Esophagus (tissue), 2 donors: ENCODE results near the gene C9orf153. TPM values are rescaled to one million over a fixed set of nuclear protein-coding genes. Genes with fewer than 3 reads are reported as not detected.
"Not testable (repeated sequence)": the region's sequence is repeated elsewhere in the genome, so short reads cannot be mapped to it uniquely, and the experiment has no call there.

Experiments
- H3K27ac ChIP-seq, 2 donors: one replicate each; pipeline ENCODE4 v1.5.1; 2013; ENCODE audit warnings: low read depth in 2 of 2, mild to moderate bottlenecking in 2 of 2, inconsistent platforms in 1 of 2, low read length in 1 of 2, moderate library complexity in 1 of 2
- H3K27me3 ChIP-seq, 2 donors: one replicate each; pipeline ENCODE4 v1.6.1; 2013; ENCODE audit warnings: low read length in 2 of 2, control low read depth in 1 of 2, mild to moderate bottlenecking in 1 of 2; ENCODE audit not compliant: insufficient read depth in 2 of 2, control insufficient read depth in 1 of 2
- H3K36me3 ChIP-seq, 2 donors: one replicate each; pipeline ENCODE4 v1.6.1; 2013; ENCODE audit warnings: low read length in 1 of 2; ENCODE audit not compliant: control insufficient read depth in 2 of 2, insufficient read depth in 2 of 2
- H3K4me1 ChIP-seq, 2 donors: one replicate each; pipeline ENCODE4 v1.6.1; 2013; ENCODE audit warnings: low read length in 1 of 2; ENCODE audit not compliant: control insufficient read depth in 2 of 2, insufficient read depth in 2 of 2
- H3K4me3 ChIP-seq, 2 donors: one replicate each; pipeline ENCODE4 v1.5.1; 2013; ENCODE audit warnings: low read length in 2 of 2, mild to moderate bottlenecking in 2 of 2, low read depth in 1 of 2, moderate library complexity in 1 of 2
- H3K9me3 ChIP-seq, 2 donors: one replicate each; pipeline ENCODE4 v1.6.1; 2013; ENCODE audit warnings: mild to moderate bottlenecking in 2 of 2, low read depth in 1 of 2, low read length in 1 of 2, moderate library complexity in 1 of 2; ENCODE audit not compliant: control insufficient read depth in 2 of 2, insufficient read depth in 1 of 2
- WGBS, 2 donors: extraction: QIAGEN DNeasy Blood & Tissue Kit; methylation state at CpG; one replicate each; pipeline ENCODE4 v1.1.7; 2013; 5-methylcytosine and 5-hydroxymethylcytosine counted together
- polyA plus RNA-seq, 2 donors: library from polyadenylated mRNA; stranded (reverse); fragments of 200-250 nt; gene quantifications; one replicate each; pipeline ENCODE4 v1.2.3, GENCODE V29; 2013
- donor health status: healthy with polysubstance abuse.
- donor health status: Bipolar disorder and iron deficiency.

Gene C9orf153
- polyA plus RNA-seq, 2 donors, result 0.02 to 0.14 TPM

DNA sequence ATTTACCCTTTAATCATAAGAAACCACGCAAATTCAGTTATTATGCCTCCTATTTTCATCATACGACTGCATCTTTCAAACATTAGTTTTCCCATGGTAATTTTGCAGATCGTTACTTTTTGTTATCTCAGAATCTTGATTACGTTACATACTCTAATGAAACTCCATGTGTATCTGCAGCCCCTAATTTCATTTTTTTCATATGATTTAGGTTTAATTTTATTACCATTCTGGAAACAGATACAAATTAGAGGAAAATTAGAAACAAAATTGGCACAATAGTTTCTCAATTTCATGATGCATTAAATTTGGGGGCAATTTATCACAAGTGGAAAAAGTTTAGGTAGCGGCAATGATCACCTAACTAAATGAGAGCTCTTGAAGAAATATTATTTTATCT is 52.3 kb downstream of the C9orf153 start:
- no peaks in the 10 kb centered on the region for H3K4me1 ChIP-seq
- 74 to 91% methylated on average over 5 of the region's 5 CpGs for WGBS, 2 donors

DNA sequence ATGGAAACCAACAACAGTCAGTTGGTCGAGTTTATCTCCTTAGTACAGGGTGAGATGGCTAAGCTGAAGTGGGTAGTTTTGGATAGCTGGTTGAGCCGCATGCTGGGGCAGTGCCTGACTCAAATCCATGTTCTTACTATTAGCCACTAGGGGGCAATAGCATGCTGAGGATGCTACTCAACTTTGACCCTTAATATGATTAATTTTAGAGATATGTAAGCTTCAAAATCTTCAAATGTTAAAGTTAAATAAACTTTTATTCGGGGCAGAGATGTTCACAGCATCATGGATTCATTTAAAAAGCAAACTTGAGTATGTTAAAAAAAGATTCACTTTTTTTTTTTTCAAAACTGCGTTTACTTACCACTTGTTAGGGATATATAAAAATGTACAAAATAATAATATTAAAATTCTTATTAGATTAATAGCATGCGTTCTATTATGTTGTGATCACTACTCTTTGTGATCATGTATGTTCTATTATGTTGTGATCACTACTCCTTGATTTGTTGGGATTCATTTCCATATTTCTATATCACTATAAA is 57.0 kb downstream of the C9orf153 start:
- no peak overlapping the region for H3K4me3 ChIP-seq
- WGBS, 2 donors, result 25 to 32% methylated on average over 5 of the region's 5 CpGs
- H3K4me1 ChIP-seq, result no peaks in the 10 kb centered on the region
- no peaks in the 10 kb centered on the region for H3K9me3 ChIP-seq
- no peaks in the 10 kb centered on the region for H3K36me3 ChIP-seq
- no peak overlapping the region for H3K27ac ChIP-seq
- H3K27me3 ChIP-seq, result no peaks in the 10 kb centered on the region

More for the DNA sequence above, 52.3 kb downstream of the C9orf153 start:
- Histone ChIP-seq H3K27ac (no peak overlapping the region), H3K36me3 (no peaks in the 10 kb centered on the region), H3K9me3 (no peaks in the 10 kb centered on the region), H3K27me3 (no peaks in the 10 kb centered on the region), H3K4me3 (no peak overlapping the region)

DNA sequence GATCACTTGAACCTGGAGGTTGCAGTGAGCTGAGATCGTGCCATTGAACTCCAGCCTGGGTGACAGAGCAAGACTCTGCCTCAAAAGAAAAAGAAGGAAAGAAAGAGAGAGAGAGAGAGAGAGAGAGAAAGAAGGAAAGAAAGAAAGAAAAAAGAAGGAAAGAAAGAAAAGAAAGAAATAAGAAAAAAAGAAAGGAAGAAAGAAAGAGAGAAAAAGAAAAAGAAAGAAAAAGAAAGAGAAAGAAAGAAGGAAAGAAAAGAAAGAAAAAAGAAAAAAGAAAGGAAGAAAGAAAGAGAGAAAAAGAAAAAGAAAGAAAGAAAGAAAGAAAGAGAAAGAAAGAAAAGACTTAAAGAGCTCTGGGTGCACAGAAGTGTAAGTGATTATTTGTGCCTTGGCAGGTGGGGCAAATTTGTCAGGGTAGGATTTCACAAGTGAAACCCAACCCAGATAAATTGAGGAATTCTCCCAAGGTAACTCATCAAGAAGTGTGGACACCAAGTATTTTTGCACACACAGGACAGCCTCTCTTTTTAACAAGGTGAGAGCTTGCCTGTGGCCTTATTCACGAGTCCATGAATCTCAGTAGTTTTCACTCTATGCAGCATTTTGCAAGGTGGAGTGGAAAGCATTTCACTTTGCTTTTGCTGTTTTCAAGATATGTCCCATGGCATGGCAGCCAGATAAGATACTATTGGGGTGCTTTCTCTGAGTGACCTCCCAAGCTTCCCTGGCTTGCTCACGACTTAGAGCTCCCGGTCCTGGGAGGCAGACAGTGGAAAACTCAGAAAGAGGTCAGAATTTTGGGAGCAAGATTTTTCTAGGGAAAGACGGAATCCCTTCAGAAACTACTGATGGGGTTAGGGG is 57.8 kb downstream of the C9orf153 start:
- WGBS, 2 donors, result 85 to 88% methylated on average over 5 of the region's 5 CpGs
- Histone ChIP-seq H3K9me3 (no peaks in the 10 kb centered on the region), H3K4me1 (no peaks in the 10 kb centered on the region), H3K36me3 (no peaks in the 10 kb centered on the region), H3K27me3 (no peaks in the 10 kb centered on the region), H3K27ac (no peak overlapping the region), H3K4me3 (no peak overlapping the region)

DNA sequence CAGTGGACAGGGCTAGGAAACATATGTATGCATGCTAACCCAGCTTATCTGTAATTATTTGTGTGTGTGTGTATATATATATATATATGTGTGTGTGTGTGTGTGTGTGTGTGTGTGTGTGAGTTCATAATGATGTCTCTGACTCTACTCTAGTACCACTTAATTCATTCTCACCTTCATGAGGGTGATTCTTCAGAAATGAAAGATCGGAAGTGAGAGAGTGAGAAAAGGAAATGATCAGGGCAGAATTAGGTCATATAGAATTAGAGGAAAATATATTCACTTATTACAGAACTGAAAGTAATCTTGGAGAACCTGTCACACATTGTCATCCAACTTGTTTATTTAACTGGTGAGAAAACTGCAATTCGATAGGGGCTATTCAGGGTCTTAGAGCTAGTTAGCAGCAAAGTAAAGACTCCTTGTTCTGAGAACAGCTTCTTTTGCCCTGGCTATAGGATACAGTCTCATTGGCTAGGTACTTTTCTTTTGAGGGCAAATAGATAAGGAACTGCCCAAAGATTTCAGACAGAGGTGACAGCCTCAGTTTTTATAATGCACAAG is 58.8 kb downstream of the C9orf153 start:
- no peak overlapping the region for H3K27ac ChIP-seq
- no peaks in the 10 kb centered on the region for H3K27me3 ChIP-seq
- 64 to 70% methylated on average over 2 of the region's 2 CpGs for WGBS, 2 donors
- H3K4me3 ChIP-seq, result no peak overlapping the region
- H3K36me3 ChIP-seq, result no peaks in the 10 kb centered on the region
- H3K9me3 ChIP-seq, result no peaks in the 10 kb centered on the region
- H3K4me1 ChIP-seq, result no peaks in the 10 kb centered on the region

DNA sequence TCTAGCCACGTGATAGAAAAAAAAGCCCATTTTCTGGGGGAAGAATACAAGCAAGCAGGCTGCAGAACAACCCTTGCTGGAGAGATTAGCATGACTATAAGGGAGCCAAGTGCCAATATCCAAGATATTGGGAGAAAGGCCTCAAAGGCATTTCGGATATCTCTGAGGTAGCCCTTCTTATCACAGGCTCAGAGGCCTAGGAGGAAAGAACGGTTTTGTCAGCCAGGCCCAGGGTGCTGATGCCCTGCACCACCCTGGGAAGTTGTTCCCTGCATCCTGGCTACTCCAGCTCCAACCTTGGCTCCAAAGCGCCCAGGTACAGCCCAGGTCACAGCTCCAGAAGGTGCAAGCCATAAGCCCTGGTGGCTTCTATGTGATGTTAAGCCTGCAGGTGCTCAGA is 66.4 kb downstream of the C9orf153 start:
- no peaks in the 10 kb centered on the region for H3K4me1 ChIP-seq
- no peak overlapping the region for H3K4me3 ChIP-seq
- H3K9me3 ChIP-seq, result peaks cover 0 to 4% of the 10 kb centered on the region in 2 donors
- H3K27ac ChIP-seq, result no peak overlapping the region
- WGBS, 2 donors, result 76% methylated on average over 4 of the region's 4 CpGs
- no peaks in the 10 kb centered on the region for H3K36me3 ChIP-seq
- no peaks in the 10 kb centered on the region for H3K27me3 ChIP-seq

DNA sequence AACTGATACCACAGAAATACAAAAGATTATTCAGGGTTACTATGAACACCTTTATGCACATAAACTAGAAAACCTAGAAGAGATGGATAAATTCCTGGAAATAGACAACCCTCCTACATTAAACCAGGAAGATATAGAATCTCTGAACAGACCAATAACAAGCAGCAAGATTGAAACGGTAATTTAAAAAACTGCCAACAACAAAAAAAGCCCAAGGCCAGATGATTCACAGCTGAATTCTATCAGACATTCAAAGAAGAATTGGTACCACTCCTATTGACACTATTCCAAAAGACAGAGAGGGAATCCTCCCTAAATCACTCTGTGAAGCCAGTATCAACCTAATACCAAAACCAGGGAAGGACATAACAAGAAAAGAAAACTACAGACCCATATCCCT is 68.8 kb downstream of the C9orf153 start:
- not testable (repeated sequence) for H3K36me3 ChIP-seq, H3K9me3 ChIP-seq, H3K4me3 ChIP-seq, H3K27ac ChIP-seq, H3K4me1 ChIP-seq, H3K27me3 ChIP-seq
- 41 to 60% methylated on average over 1 of the region's 1 CpG for WGBS, 2 donors

DNA sequence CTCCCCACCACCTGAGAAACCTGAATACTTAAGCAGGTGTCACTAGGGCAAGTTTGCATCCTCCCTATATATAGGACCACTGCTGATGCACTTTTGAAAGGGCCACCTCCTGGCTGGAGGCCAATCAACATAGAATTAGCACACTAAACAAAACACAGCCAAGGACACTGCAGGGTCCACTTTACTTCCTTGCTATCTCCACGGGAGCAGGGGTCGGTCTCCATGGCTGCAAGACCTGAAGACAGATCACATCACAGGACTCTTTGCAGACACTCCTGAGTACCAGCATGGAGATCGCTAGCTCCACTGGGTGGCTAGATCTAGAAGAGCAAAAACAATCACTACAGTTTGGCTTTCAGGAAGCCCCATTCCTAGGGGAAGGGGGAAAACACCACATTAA is 72.3 kb downstream of the C9orf153 start:
- Histone ChIP-seq H3K4me3 (no peak overlapping the region), H3K4me1 (no peaks in the 10 kb centered on the region), H3K36me3 (peaks cover 0 to 3% of the 10 kb centered on the region in 2 donors), H3K9me3 (no peaks in the 10 kb centered on the region), H3K27ac (no peak overlapping the region), H3K27me3 (no peaks in the 10 kb centered on the region)
- 33 to 46% methylated on average over 3 of the region's 3 CpGs for WGBS, 2 donors

DNA sequence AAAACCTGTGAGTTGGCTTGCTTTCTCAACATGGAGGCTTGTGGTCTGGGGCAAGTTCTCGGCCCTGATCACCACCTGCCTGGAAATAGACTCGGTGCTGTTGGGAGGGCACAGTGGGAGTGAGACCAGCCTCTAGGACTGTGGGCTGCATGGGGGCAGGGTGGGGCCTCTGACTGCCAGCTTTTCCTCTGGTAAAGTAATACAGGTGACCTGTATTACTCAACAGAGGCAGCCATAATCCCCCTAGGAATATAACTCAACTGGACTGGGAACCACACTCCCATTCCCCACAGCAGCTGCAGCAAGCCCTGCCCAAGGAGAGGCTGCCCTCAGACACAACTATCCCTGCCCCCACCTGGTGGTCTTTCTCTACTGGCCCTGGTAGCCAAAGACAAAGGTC is 72.8 kb downstream of the C9orf153 start:
- Histone ChIP-seq H3K27ac (no peak overlapping the region), H3K4me3 (no peak overlapping the region), H3K9me3 (no peaks in the 10 kb centered on the region), H3K27me3 (no peaks in the 10 kb centered on the region), H3K4me1 (no peaks in the 10 kb centered on the region), H3K36me3 (peaks cover 0 to 3% of the 10 kb centered on the region in 2 donors)
- WGBS, 2 donors, result 76 to 96% methylated on average over 2 of the region's 2 CpGs

DNA sequence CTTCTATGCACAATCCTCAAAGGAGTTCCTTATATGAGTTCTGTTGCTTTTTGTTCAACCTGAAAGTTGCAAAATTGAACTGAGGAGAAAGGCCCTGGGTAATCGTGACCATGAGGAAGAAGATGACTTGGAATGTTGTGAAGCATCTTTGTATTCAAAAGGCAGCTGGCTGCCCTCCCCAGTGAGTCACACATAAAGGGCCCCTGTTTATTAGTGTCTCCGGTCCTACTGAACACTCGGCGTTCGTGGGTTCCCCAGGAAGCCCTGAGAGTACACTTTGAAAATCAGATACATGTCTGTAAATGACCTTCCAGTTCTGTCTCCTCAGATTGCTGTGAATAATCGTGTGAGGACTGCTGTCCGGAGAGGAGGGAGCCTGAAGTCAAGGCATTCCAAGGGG is 73.6 kb downstream of the C9orf153 start:
- 80% methylated on average over 7 of the region's 7 CpGs for WGBS, 2 donors

More for the DNA sequence above, 73.6 kb downstream of the C9orf153 start:
- H3K4me1 ChIP-seq, result no peaks in the 10 kb centered on the region
- H3K36me3 ChIP-seq, result peaks cover 0 to 3% of the 10 kb centered on the region in 2 donors
- H3K9me3 ChIP-seq, result no peaks in the 10 kb centered on the region
- no peak overlapping the region for H3K27ac ChIP-seq
- H3K4me3 ChIP-seq, result no peak overlapping the region
- H3K27me3 ChIP-seq, result no peaks in the 10 kb centered on the region
